ENCODE data around the gene RARRES2. TPM values are rescaled to one million over a fixed set of nuclear protein-coding genes. Genes with fewer than 3 reads are reported as not detected.
A peak's percentile ranks its signal among the peaks of the same experiment; 100 is the strongest.

The RARRES2 gene
- total RNA-seq, 4 donors from 2014 or later = 12.8 to 23.4 (median 16.5) TPM

DNA sequence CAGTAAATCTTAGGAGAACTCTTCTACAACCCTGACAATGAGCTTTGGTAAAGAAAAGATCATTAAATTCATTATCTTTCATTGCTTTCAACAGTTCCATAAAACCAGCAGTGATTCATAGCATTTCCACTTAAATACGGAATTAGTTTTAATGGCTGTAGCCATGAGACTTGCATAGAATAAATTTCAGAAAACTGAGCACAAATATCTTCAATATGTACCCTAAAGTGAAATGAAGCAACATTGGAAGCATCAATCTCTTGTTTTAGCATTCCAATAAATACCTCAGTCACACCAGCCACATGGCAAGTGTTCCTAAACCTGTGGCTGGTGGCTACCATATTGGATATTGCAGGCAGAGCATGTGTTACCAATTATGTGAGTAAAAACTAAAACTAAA, 3.6 kb upstream of the RARRES2 start:
- TF ChIP-seq POLR2A (IDR thresholded peaks at IDR 0.05) (no peak), EP300 (IDR thresholded peaks at IDR 0.05) (no peak), POLR2AphosphoS5 (IDR thresholded peaks at IDR 0.05) (no peak)
- TF ChIP-seq, protein P1, sequence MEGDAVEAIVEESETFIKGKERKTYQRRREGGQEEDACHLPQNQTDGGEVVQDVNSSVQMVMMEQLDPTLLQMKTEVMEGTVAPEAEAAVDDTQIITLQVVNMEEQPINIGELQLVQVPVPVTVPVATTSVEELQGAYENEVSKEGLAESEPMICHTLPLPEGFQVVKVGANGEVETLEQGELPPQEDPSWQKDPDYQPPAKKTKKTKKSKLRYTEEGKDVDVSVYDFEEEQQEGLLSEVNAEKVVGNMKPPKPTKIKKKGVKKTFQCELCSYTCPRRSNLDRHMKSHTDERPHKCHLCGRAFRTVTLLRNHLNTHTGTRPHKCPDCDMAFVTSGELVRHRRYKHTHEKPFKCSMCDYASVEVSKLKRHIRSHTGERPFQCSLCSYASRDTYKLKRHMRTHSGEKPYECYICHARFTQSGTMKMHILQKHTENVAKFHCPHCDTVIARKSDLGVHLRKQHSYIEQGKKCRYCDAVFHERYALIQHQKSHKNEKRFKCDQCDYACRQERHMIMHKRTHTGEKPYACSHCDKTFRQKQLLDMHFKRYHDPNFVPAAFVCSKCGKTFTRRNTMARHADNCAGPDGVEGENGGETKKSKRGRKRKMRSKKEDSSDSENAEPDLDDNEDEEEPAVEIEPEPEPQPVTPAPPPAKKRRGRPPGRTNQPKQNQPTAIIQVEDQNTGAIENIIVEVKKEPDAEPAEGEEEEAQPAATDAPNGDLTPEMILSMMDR (IDR thresholded peaks at IDR 0.05) = no peak
- Histone ChIP-seq H3K27ac (no peak overlapping the region), H3K4me1 (peaks cover 14% of the 10 kb centered on the region), H3K4me3 (no peak overlapping the region), H3K36me3 (no peaks in the 10 kb centered on the region), H3K9me3 (no peaks in the 10 kb centered on the region), H3K27me3 (peaks cover 25% of the 10 kb centered on the region)
- no peak for DNase-seq (ENCODE audit: low spot score in 2 of 2)
- WGBS = 68% methylated on average over 1 of the region's 1 CpG

DNA sequence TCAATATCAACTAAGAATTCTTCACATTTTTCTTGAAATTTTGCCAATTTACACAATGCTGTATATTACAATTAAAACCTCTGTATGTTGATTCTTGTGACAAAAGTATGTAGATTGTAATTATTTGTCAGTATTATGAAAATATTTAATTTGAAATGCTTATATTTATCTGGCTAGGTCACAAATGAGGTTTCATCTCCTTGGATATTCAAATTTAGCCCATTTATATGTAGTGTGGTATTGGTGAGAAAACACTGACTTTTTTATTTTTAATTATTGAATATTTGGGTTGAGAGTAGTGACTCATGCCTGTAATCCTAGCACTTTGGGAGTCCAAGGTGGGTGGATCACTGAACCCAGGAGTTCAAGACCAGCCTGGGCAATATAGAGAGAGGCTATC, 2.9 kb upstream of the RARRES2 start:
- Histone ChIP-seq H3K36me3 (no peaks in the 10 kb centered on the region), H3K27me3 (peaks cover 27% of the 10 kb centered on the region), H3K9me3 (no peaks in the 10 kb centered on the region), H3K4me3 (no peak overlapping the region), H3K4me1 (peaks cover 20% of the 10 kb centered on the region), H3K27ac (no peak overlapping the region)
- TF ChIP-seq, protein P1 (IDR thresholded peaks at IDR 0.05) = no peak
- TF ChIP-seq POLR2AphosphoS5 (IDR thresholded peaks at IDR 0.05) (no peak), EP300 (IDR thresholded peaks at IDR 0.05) (no peak), POLR2A (IDR thresholded peaks at IDR 0.05) (no peak)
- no peak for DNase-seq (ENCODE audit: low spot score in 2 of 2)

DNA sequence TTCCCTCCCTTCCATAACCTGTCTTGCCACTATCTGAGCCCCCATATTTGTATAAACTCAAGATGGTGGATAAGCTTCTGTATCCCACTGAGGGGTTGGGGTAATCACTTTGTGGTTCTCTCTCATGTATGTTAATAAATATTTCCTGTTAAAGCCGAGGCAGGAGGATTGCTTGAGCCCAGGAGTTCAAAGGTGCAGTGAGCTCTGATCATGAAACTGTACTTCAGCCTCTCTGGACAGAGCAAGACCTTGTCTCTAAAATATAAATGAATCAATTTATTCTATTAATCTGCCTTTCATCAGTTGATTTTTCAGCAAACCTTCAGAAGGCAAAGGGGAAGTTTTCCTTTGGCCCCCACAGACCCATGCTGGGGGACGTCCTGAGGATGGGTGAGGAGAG, 1.8 kb upstream of the RARRES2 start:
- no peak overlapping the region for H3K27ac ChIP-seq
- peaks cover 27% of the 10 kb centered on the region for H3K27me3 ChIP-seq
- H3K36me3 ChIP-seq = no peaks in the 10 kb centered on the region
- DNase-seq (ENCODE audit: low spot score in 2 of 2) = no peak
- H3K9me3 ChIP-seq = no peaks in the 10 kb centered on the region
- no peak for TF ChIP-seq POLR2AphosphoS5 (IDR thresholded peaks at IDR 0.05)
- no peak for TF ChIP-seq EP300 (IDR thresholded peaks at IDR 0.05)
- no peak for TF ChIP-seq POLR2A (IDR thresholded peaks at IDR 0.05)
- TF ChIP-seq, protein P1 (IDR thresholded peaks at IDR 0.05) = no peak
- WGBS = 75% methylated on average over 2 of the region's 2 CpGs
- H3K4me3 ChIP-seq = no peak overlapping the region
- H3K4me1 ChIP-seq = peaks cover 20% of the 10 kb centered on the region

DNA sequence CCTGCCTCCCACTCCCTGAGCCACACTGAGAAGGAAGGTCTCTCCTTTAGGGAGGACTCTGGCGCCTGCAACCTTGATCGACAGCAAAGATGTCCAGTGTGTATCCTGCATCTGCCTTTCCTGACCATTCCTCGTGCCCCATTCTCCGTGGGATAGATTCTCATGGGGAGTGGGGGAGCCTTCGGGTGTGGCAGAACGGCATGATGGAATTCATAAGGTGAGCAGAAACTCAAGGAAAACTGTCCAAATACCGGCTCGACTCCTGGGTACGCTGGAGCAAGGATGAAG, 636 bp upstream of the RARRES2 start:
- TF ChIP-seq EP300 (IDR thresholded peaks at IDR 0.05) (no peak), POLR2A (IDR thresholded peaks at IDR 0.05) (no peak), POLR2AphosphoS5 (IDR thresholded peaks at IDR 0.05) (no peak)
- TF ChIP-seq, protein P1 (IDR thresholded peaks at IDR 0.05) = no peak
- Histone ChIP-seq H3K27ac (no peak overlapping the region), H3K4me3 (no peak overlapping the region), H3K9me3 (no peaks in the 10 kb centered on the region), H3K27me3 (peaks cover 27% of the 10 kb centered on the region), H3K36me3 (no peaks in the 10 kb centered on the region), H3K4me1 (peaks cover 20% of the 10 kb centered on the region)
- 89% methylated on average over 9 of the region's 9 CpGs for WGBS
- no peak for DNase-seq (ENCODE audit: low spot score in 2 of 2)

DNA sequence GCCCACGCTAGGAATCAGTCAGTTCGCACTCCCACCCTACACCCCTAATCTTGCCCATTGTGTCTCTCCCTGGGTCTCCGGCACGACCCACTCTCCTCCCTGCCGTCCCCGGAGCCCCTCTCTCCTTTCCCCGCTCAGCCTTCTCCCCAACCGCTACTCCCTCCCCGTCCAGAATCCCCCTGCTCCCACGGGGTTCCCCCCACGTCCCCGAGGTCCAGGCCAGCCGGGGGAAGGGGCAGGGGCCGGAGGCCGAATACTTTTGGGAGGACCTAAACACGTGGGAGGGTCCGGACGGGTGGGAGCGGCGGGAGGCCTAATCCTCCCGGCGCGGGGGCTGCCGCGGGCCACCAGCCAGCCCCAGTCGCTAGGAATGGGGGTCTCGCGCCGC, 560 bp downstream of the RARRES2 start:
- TF ChIP-seq, protein P1 (IDR thresholded peaks at IDR 0.05) = no peak
- TF ChIP-seq POLR2AphosphoS5 (IDR thresholded peaks at IDR 0.05) (no peak), POLR2A (IDR thresholded peaks at IDR 0.05) (no peak), EP300 (IDR thresholded peaks at IDR 0.05) (no peak)
- DNase-seq (ENCODE audit: low spot score in 2 of 2) = no peak
- Histone ChIP-seq H3K36me3 (no peaks in the 10 kb centered on the region), H3K4me1 (peaks cover 22% of the 10 kb centered on the region), H3K4me3 (peak overlapping the region; percentile 51), H3K27me3 (peaks cover 27% of the 10 kb centered on the region), H3K27ac (peak overlapping the region; percentile 63), H3K9me3 (no peaks in the 10 kb centered on the region)
- 7% methylated on average over 29 of the region's 29 CpGs for WGBS

All from suprapubic skin (tissue), 4 donors.